H9 (cell line): ENCODE data around the gene CLDN20. TPM values are rescaled to one million over a fixed set of nuclear protein-coding genes. Genes with fewer than 3 reads are reported as not detected.

Experiments
- DNase-seq: peaks from one replicate; pipeline ENCODE4 v3.0.0-alpha.2; 2017
- H2AFZ ChIP-seq: one replicate; pipeline ENCODE4 v1.6.1; 2013; ENCODE audit warnings: mild to moderate bottlenecking, low read length, control low read depth, moderate library complexity
- H2AK5ac ChIP-seq: 2 replicates; pipeline ENCODE4 v1.6.1; 2013; ENCODE audit warnings: low read length, control low read depth, mixed read lengths; ENCODE audit not compliant: insufficient read length
- H2BK120ac ChIP-seq: one replicate; pipeline ENCODE4 v1.6.1; 2013; ENCODE audit warnings: low read depth, mild to moderate bottlenecking, low read length, control low read depth, inconsistent platforms; ENCODE audit not compliant: poor library complexity, severe bottlenecking
- H2BK12ac ChIP-seq: 2 replicates; pipeline ENCODE4 v1.6.1; 2013; ENCODE audit warnings: low read length, control low read depth, mixed read lengths, low read depth; ENCODE audit not compliant: insufficient read length
- H2BK15ac ChIP-seq: 2 replicates; pipeline ENCODE4 v1.6.1; 2013; ENCODE audit warnings: low read depth, low read length, control low read depth
- H2BK20ac ChIP-seq: one replicate; pipeline ENCODE4 v1.6.1; 2013; ENCODE audit warnings: low read depth, mild to moderate bottlenecking, low read length, control low read depth, inconsistent platforms; ENCODE audit not compliant: poor library complexity, severe bottlenecking
- H2BK5ac ChIP-seq: 2 replicates; pipeline ENCODE4 v1.6.1; 2013; ENCODE audit warnings: low read length, control low read depth, mixed read lengths; ENCODE audit not compliant: insufficient read length
- H3K14ac ChIP-seq: 2 replicates; pipeline ENCODE4 v1.6.1; 2013; ENCODE audit warnings: low read length, control low read depth; ENCODE audit not compliant: insufficient read depth
- H3K18ac ChIP-seq: 2 replicates; pipeline ENCODE4 v1.6.1; 2013; ENCODE audit warnings: low read depth, mild to moderate bottlenecking, mixed read lengths, low read length, control low read depth; ENCODE audit not compliant: insufficient read length
- H3K23ac ChIP-seq: 2 replicates; pipeline ENCODE4 v1.6.1; 2013; ENCODE audit warnings: low read length, control low read depth, mixed read lengths, low read depth; ENCODE audit not compliant: insufficient read length
- H3K23me2 ChIP-seq: 2 replicates; pipeline ENCODE4 v1.6.1; 2013; ENCODE audit warnings: low read depth, mild to moderate bottlenecking, mixed read lengths, low read length, control low read depth; ENCODE audit not compliant: insufficient read length, poor library complexity, severe bottlenecking
- H3K27ac ChIP-seq: 2 replicates; pipeline ENCODE4 v1.5.1; 2013; ENCODE audit warnings: low read length, control low read depth, mixed read lengths, low read depth; ENCODE audit not compliant: insufficient read length
- H3K27me3 ChIP-seq: 2 replicates; pipeline ENCODE4 v1.6.1; 2013; ENCODE audit warnings: low read length, control low read depth, inconsistent platforms; ENCODE audit not compliant: insufficient read depth
- H3K4ac ChIP-seq: 2 replicates; pipeline ENCODE4 v1.6.1; 2013; ENCODE audit warnings: low read depth, mild to moderate bottlenecking, control low read depth, inconsistent platforms, low read length, moderate library complexity
- H3K4me1 ChIP-seq: 2 replicates; pipeline ENCODE4 v1.6.1; 2013; ENCODE audit warnings: low read length, control low read depth, inconsistent platforms; ENCODE audit not compliant: insufficient read depth
- H3K4me2 ChIP-seq: 2 replicates; pipeline ENCODE4 v1.6.1; 2013; ENCODE audit warnings: low read length, control low read depth, mixed read lengths; ENCODE audit not compliant: insufficient read length, insufficient read depth
- H3K56ac ChIP-seq: 2 replicates; pipeline ENCODE4 v1.6.1; 2013; ENCODE audit warnings: low read depth, mild to moderate bottlenecking, mixed read lengths, low read length, control low read depth; ENCODE audit not compliant: insufficient read length
- H3K79me1 ChIP-seq: 2 replicates; pipeline ENCODE4 v1.6.1; 2013; ENCODE audit warnings: low read depth, mild to moderate bottlenecking, moderate library complexity, low read length, control low read depth, inconsistent platforms; ENCODE audit not compliant: insufficient read depth, poor library complexity, severe bottlenecking
- H3K79me2 ChIP-seq: 2 replicates; pipeline ENCODE4 v1.6.1; 2013; ENCODE audit warnings: low read length, control low read depth, inconsistent platforms; ENCODE audit not compliant: insufficient read depth
- H3K9ac ChIP-seq: 2 replicates; pipeline ENCODE4 v1.6.1; 2013; ENCODE audit warnings: low read length, control low read depth, mixed read lengths; ENCODE audit not compliant: insufficient read length; ENCODE audit errors: extremely low read depth
- H3K9me3 ChIP-seq: one replicate; pipeline ENCODE4 v1.6.1; 2013; ENCODE audit warnings: low read depth, low read length, inconsistent platforms; ENCODE audit not compliant: control insufficient read depth
- H3T11ph ChIP-seq: one replicate; pipeline ENCODE4 v1.6.1; 2013; ENCODE audit warnings: mild to moderate bottlenecking, low read length, control low read depth, inconsistent platforms
- H4K20me1 ChIP-seq: one replicate; pipeline ENCODE4 v1.6.1; 2013; ENCODE audit not compliant: control insufficient read depth, insufficient read length, insufficient read depth
- H4K5ac ChIP-seq: 2 replicates; pipeline ENCODE4 v1.6.1; 2013; ENCODE audit warnings: low read depth, mild to moderate bottlenecking, mixed read lengths, low read length, control low read depth; ENCODE audit not compliant: insufficient read length
- H4K8ac ChIP-seq: replicated peaks from 2 replicates; pipeline ENCODE4 v1.6.1; 2013; ENCODE audit warnings: low read length, control low read depth, mixed read lengths, low read depth; ENCODE audit not compliant: insufficient read length
- H4K91ac ChIP-seq: 2 replicates; pipeline ENCODE4 v1.6.1; 2013; ENCODE audit warnings: low read depth, mild to moderate bottlenecking, moderate library complexity, mixed read lengths, low read length, control low read depth; ENCODE audit not compliant: insufficient read length
- H3K27ac Mint-ChIP-seq, 3 experiments: 2 replicates in 2 of 3; 3 replicates in 1 of 3; pipeline ENCODE4 v1.8.0; 2020 to 2021; ENCODE audit warnings: mixed read lengths in 3 of 3, mild to moderate bottlenecking in 1 of 3, moderate library complexity in 1 of 3
- H3K27me3 Mint-ChIP-seq: 2 replicates; pipeline ENCODE4 v1.8.0; 2021; ENCODE audit warnings: low read depth, mild to moderate bottlenecking, moderate library complexity, mixed read lengths
- H3K36me3 Mint-ChIP-seq, 3 experiments: 2 replicates in 2 of 3; 3 replicates in 1 of 3; pipeline ENCODE4 v1.8.0; 2020 to 2021; ENCODE audit warnings: low read depth in 3 of 3, mixed read lengths in 3 of 3; ENCODE audit not compliant: insufficient read depth in 1 of 3
- H3K4me1 Mint-ChIP-seq, 2 experiments: 2 replicates each; pipeline ENCODE4 v1.8.0; 2020; ENCODE audit warnings: mixed read lengths in 2 of 2
- H3K4me3 Mint-ChIP-seq, 2 experiments: 2 replicates in 1 of 2; 3 replicates in 1 of 2; pipeline ENCODE4 v1.8.0; 2020 to 2021; ENCODE audit warnings: mild to moderate bottlenecking in 2 of 2, mixed read lengths in 2 of 2, moderate library complexity in 1 of 2
- H3K9me3 Mint-ChIP-seq, 2 experiments: 2 replicates in 1 of 2; 3 replicates in 1 of 2; pipeline ENCODE4 v1.8.0; 2020; ENCODE audit warnings: mild to moderate bottlenecking in 2 of 2, mixed read lengths in 2 of 2, moderate library complexity in 1 of 2
- WGBS: extraction: QIAGEN DNeasy Blood & Tissue Kit; methylation state at CpG from one replicate; pipeline ENCODE4 v1.1.7; 2013; ENCODE audit warnings: missing lambda C conversion rate, low lambda C conversion rate, mixed read lengths; ENCODE audit not compliant: insufficient read length; ENCODE audit errors: extremely low coverage; 5-methylcytosine and 5-hydroxymethylcytosine counted together
- total RNA-seq: library from RNA; stranded (reverse); gene quantifications from 2 replicates; pipeline ENCODE4 v1.2.1, GENCODE V29; 2021
- TF ChIP-seq, protein P1 (sequence below): fragments of 200-600 bp; sonication (generic); conservative IDR thresholded peaks from 3 replicates; pipeline ENCODE4 v1.8.0; 2021; ENCODE audit warnings: antibody characterized with exemption, mild to moderate bottlenecking

Gene CLDN20
- total RNA-seq, 1 experiment from 2014 or later = not detected

DNA sequence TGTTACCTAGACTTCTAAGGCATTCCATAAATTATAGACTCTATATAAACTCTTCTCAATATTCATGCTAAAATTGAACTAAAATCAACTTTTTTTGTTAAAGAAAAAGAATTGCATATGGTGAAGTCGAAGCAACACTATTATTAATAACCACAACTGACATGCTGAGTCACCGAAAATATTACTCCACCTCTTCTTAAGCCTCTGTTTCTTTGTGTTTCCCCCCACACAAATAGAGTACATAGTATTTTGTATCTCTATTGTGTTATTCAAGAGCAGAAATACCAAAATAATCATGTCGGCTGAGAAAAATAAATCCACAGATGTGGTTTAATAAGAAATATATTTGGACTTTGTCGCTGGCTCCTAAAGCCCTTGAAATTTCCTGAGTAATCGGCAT lies 26.7 kb downstream of the CLDN20 start:
- Histone ChIP-seq H2BK12ac (no peak overlapping the region), H3K23ac (no peak overlapping the region), H3K4me1 (no peaks in the 10 kb centered on the region), H2AK5ac (no peak overlapping the region), H4K5ac (no peak overlapping the region), H4K91ac (no peak overlapping the region), H3K9ac (no peak overlapping the region), H2BK120ac (no peak overlapping the region), H2BK5ac (no peak overlapping the region), H3K56ac (no peak overlapping the region), H3K4me2 (no peak overlapping the region), H3K14ac (no peak overlapping the region), H3K79me1 (no peaks in the 10 kb centered on the region), H3K18ac (no peak overlapping the region), H3K79me2 (no peaks in the 10 kb centered on the region), H3K27me3 (no peaks in the 10 kb centered on the region), H4K8ac (no peak overlapping the region), H3K4ac (no peak overlapping the region), H2AFZ (no peak overlapping the region), H4K20me1 (no peaks in the 10 kb centered on the region), H3K9me3 (no peaks in the 10 kb centered on the region), H3T11ph (no peak overlapping the region), H3K23me2 (peaks cover 3% of the 10 kb centered on the region), H2BK15ac (no peak overlapping the region), H3K27ac (no peak overlapping the region), H2BK20ac (no peak overlapping the region)
- no peaks in the 10 kb centered on the region for H3K9me3 Mint-ChIP-seq
- DNase-seq = no peak
- no CpG with 5 or more reads among the region's 5 CpGs for WGBS
- TF ChIP-seq, protein P1, sequence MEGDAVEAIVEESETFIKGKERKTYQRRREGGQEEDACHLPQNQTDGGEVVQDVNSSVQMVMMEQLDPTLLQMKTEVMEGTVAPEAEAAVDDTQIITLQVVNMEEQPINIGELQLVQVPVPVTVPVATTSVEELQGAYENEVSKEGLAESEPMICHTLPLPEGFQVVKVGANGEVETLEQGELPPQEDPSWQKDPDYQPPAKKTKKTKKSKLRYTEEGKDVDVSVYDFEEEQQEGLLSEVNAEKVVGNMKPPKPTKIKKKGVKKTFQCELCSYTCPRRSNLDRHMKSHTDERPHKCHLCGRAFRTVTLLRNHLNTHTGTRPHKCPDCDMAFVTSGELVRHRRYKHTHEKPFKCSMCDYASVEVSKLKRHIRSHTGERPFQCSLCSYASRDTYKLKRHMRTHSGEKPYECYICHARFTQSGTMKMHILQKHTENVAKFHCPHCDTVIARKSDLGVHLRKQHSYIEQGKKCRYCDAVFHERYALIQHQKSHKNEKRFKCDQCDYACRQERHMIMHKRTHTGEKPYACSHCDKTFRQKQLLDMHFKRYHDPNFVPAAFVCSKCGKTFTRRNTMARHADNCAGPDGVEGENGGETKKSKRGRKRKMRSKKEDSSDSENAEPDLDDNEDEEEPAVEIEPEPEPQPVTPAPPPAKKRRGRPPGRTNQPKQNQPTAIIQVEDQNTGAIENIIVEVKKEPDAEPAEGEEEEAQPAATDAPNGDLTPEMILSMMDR = no peak
- no peak overlapping the region for H3K27ac Mint-ChIP-seq
- H3K27me3 Mint-ChIP-seq = no peaks in the 10 kb centered on the region
- peaks cover 34 to 66% (median 64%) of the 10 kb centered on the region in 3 experiments for H3K36me3 Mint-ChIP-seq
- H3K4me3 Mint-ChIP-seq = no peak overlapping the region
- peaks cover 0 to 2% of the 10 kb centered on the region in 2 experiments; a peak in 2 of 4 replicates for H3K4me1 Mint-ChIP-seq
